HG03457 (cell line): ENCODE results near the gene BMP4.
"Not testable (repeated sequence)": the region's sequence is repeated elsewhere in the genome, so short reads cannot be mapped to it uniquely, and the experiment has no call there.

Experiments
- ATAC-seq: cut with Tn5 transposase; IDR thresholded peaks from one replicate; pipeline ENCODE4 v1.9.1; 2021; ENCODE audit warnings: moderate number of reproducible peaks; ENCODE audit not compliant: unreplicated experiment

The BMP4 gene

GRCh38 chr14:53956427-53957201 lies at the start of gene BMP4:
BMP4 (minus strand) TSS chr14:53956825; CDS start chr14:53952222, 4,603 bp downstream.
- ATAC-seq, result no peak

GRCh38 chr14:54003064-54003463 lies 46.4 kb upstream of the BMP4 start:
- no peak for ATAC-seq

GRCh38 chr14:54002653-54003052 lies 46.0 kb upstream of the BMP4 start:
- no peak for ATAC-seq

GRCh38 chr14:54001189-54001878 lies 44.7 kb upstream of the BMP4 start:
- no peak for ATAC-seq

- ATAC-seq, result no peak
Observed at GRCh38 chr14:54000341-54000811, 43.8 kb upstream of the BMP4 start.

GRCh38 chr14:53999061-53999488 lies 42.5 kb upstream of the BMP4 start:
- ATAC-seq, result no peak

DNA sequence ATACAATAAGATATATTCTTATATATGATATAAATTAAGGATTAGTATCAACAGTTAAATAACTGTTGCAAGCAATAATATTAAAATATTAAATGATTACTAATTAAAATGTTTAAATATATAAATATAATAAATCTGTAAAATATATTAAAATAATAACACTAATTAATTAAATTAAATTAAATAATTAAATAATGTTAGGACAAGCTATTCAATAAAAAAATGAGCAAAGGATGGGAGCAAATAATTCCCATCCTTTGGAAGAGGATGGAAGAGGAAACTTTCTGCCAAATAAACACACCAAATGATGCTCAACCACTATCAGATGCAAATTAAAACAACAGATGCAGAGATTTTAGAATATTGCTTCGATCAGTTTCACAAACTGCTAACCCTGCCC lies 39.4 kb upstream of the BMP4 start:
- ATAC-seq, result no peak

GRCh38 chr14:53993920-53994607 lies 37.4 kb upstream of the BMP4 start:
- ATAC-seq, result no peak

- no peak for ATAC-seq
Observed at GRCh38 chr14:53990978-53991377, 34.4 kb upstream of the BMP4 start.

GRCh38 chr14:53986718-53987117 lies 30.1 kb upstream of the BMP4 start:
- not testable (repeated sequence) for ATAC-seq

- ATAC-seq, result not testable (repeated sequence)
Observed at GRCh38 chr14:53984958-53985357, 28.3 kb upstream of the BMP4 start.

GRCh38 chr14:53983112-53983511 lies 26.5 kb upstream of the BMP4 start:
- no peak for ATAC-seq

GRCh38 chr14:53982546-53982945 lies 25.9 kb upstream of the BMP4 start:
- no peak for ATAC-seq

DNA sequence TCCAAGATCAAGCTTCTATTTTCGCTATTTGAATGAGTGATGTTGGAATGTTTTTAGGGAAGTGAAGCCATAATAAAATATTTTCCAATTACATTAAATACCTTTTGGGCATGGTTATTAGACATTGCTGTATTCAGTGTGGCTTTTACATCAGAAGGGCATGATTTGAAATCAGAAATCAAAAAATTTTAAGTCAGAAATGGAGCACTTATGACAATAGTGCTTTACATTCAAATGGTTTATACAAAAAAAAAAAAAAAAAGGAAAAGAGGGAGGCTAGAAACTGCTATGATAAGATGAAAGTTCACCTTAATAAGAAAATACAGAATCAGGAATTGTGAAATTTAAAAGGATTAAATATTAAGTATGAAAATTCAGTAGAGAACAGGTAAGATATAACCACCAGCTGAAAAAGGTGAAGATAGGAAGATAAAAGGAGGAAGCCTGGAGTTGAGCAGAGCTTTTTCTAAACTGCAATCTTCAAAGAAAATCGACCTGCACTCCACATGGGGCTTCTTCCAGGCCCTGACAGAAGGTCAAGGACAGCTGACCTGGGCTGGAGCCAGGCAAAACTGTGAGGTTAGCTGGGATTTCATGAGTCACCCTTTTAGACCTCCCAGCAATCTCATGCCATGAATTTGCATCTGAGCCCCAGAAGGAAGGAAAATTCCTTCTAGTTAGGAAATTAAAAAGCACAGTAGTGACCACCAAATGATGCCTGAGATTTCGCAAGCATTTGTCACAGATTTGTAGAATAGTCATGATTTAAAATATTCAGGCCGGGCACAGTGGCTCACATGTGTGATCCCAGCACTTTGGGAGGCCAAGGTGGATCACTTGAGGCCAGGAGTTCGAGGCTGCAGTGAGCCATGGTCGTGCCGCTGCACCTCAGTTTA lies 23.4 kb upstream of the BMP4 start:
- ATAC-seq, result no peak

GRCh38 chr14:53979113-53979681 lies 22.6 kb upstream of the BMP4 start:
- ATAC-seq, result no peak

GRCh38 chr14:53978194-53978593 lies 21.6 kb upstream of the BMP4 start:
- no peak for ATAC-seq

DNA sequence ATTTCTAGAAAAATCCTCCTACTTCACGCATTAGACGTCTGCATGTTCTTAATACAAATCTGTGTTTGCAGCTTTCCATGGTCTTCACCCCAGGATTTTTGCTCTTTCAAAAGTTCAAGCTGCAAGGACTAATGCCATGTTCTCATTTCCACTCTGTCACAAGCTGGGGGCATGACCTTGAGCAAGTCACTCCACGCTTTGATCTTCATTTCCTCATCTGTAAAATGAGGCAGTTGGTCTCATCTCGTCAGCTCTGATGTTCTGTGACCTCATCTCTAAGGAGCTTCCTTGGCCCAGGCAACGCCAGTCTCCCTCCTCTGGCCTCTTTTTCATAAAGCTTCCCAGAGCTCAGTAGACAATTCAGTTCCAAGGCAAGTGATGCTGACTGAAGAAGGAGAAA lies 18.8 kb upstream of the BMP4 start:
- ATAC-seq, result no peak

- no peak for ATAC-seq
Observed at GRCh38 chr14:53971521-53971920, 14.9 kb upstream of the BMP4 start.

DNA sequence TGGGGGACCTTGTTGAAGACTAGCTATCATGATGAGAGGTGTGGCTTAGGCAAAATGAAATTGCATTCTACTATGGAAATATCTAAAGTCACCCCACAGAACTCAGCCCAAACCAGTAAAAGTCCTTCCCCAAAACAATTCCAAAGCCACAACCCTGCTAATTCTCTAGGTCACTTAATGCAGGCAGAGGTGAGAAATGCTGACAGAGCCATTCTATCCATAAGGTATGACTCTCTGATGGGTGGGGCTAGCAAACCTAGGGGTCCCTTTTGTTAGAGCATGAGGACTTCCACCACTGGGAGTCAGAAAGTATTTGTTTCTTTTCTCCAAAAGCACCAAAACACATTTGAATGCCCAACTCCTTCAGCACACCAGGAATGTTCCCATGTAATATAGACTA lies 12.7 kb upstream of the BMP4 start:
- no peak for ATAC-seq

- ATAC-seq, result no peak
Observed at GRCh38 chr14:53968726-53969125, 12.1 kb upstream of the BMP4 start.
